Coronary artery (tissue), 2 donors: ENCODE measurements around the gene SAP30BP.

Experiments used
- DNase-seq: peaks from one replicate; pipeline ENCODE4 v3.0.0-alpha.2; 2017; ENCODE audit warnings: low spot score
- H3K27ac ChIP-seq, 2 donors: fragments of 200-600 bp; sonication (generic); one replicate each; pipeline ENCODE4 v1.5.1; 2016 to 2019
- H3K4me3 ChIP-seq: fragments of 200-600 bp; sonication (generic); 2 replicates; pipeline ENCODE4 v1.5.1; 2016; ENCODE audit warnings: mild to moderate bottlenecking, moderate library complexity
- TF ChIP-seq, protein P1 (sequence below): fragments of 200-600 bp; sonication (generic); IDR thresholded peaks from one replicate; pipeline ENCODE4 v1.5.1; 2019; ENCODE audit warnings: antibody characterized with exemption

SAP30BP gene

GRCh38 chr17:75706042-75706728 lies 39.0 kb downstream of the SAP30BP start:
- H3K4me3 ChIP-seq: no peak overlapping the region
- peak overlapping the region in 1 of 2 donors; percentile 64 for H3K27ac ChIP-seq
- TF ChIP-seq, protein P1, sequence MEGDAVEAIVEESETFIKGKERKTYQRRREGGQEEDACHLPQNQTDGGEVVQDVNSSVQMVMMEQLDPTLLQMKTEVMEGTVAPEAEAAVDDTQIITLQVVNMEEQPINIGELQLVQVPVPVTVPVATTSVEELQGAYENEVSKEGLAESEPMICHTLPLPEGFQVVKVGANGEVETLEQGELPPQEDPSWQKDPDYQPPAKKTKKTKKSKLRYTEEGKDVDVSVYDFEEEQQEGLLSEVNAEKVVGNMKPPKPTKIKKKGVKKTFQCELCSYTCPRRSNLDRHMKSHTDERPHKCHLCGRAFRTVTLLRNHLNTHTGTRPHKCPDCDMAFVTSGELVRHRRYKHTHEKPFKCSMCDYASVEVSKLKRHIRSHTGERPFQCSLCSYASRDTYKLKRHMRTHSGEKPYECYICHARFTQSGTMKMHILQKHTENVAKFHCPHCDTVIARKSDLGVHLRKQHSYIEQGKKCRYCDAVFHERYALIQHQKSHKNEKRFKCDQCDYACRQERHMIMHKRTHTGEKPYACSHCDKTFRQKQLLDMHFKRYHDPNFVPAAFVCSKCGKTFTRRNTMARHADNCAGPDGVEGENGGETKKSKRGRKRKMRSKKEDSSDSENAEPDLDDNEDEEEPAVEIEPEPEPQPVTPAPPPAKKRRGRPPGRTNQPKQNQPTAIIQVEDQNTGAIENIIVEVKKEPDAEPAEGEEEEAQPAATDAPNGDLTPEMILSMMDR: no peak
- DNase-seq: no peak

GRCh38 chr17:75707079-75707571 lies 40.0 kb downstream of the SAP30BP start:
- TF ChIP-seq, protein P1: no peak
- H3K4me3 ChIP-seq: no peak overlapping the region
- peak overlapping the region in 1 of 2 donors; percentile 64 for H3K27ac ChIP-seq
- no peak for DNase-seq

- TF ChIP-seq, protein P1: no peak
- H3K27ac ChIP-seq: no peak overlapping the region
- no peak for DNase-seq
These were observed 45.3 kb downstream of the SAP30BP start for GRCh38 chr17:75712446-75712845.

GRCh38 chr17:75719732-75720131 lies 52.6 kb downstream of the SAP30BP start:
- no peak for DNase-seq
- peak overlapping the region in 1 of 2 donors; percentile 28 for H3K27ac ChIP-seq

More at GRCh38 chr17:75712446-75712845, 45.3 kb downstream of the SAP30BP start:
- H3K4me3 ChIP-seq: no peak overlapping the region

GRCh38 chr17:75720656-75721462 lies 53.7 kb downstream of the SAP30BP start, which contains the start of gene ITGB4:
Gene ITGB4, plus strand, starts transcription at chr17:75721459. Its CDS starts 3,245 bp downstream, at chr17:75724704.
- TF ChIP-seq, protein P1: no peak
- peak within 1 kb of the TSS; percentile 68 for H3K4me3 ChIP-seq
- H3K27ac ChIP-seq: peak within 1 kb of the TSS in 1 of 2 donors; percentile 80
- DNase-seq: no peak

More at GRCh38 chr17:75719732-75720131, 52.6 kb downstream of the SAP30BP start:
- TF ChIP-seq, protein P1: no peak
- H3K4me3 ChIP-seq: no peak overlapping the region

DNA sequence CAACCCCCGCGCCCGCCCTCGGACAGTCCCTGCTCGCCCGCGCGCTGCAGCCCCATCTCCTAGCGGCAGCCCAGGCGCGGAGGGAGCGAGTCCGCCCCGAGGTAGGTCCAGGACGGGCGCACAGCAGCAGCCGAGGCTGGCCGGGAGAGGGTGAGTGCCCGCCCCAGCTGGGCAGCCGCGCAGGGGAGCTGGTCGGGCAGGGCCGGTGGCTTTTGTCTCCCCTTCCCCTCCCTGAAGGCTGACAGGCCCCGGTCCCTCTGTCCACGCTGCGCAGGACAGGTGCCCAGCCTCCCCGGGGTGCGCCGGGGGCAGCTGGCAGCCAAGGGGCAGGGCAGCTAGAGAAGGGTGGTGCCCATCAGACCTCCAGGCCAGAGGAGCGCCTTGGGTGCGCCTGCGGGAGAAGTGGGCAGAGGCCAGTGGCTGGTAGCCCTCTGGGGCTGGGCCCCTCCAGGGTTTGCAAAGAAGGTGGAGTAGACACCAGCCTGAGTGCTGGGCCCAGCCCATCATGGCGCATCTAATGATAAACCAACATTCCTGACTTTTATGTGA lies 54.4 kb downstream of the SAP30BP start:
- DNase-seq: no peak

More for the DNA sequence above, 54.4 kb downstream of the SAP30BP start:
- Histone ChIP-seq H3K27ac (peak overlapping the region in 1 of 2 donors; percentile 80), H3K4me3 (peak overlapping the region; percentile 68)
- TF ChIP-seq, protein P1: no peak
